ENCODE results near the gene PCP2. TPM values are rescaled to one million over a fixed set of nuclear protein-coding genes. Genes with fewer than 3 reads are reported as not detected.
A peak's percentile ranks its signal among the peaks of the same experiment; 100 is the strongest.

The PCP2 gene
- total RNA-seq, 2 donors from 2014 or later = not detected

- intact Hi-C loops (cut with DNase I) = no loop called here
Measured at GRCh38 chr19:7627166-7627565, 6.4 kb downstream of the PCP2 start.

GRCh38 chr19:7625763-7626372, 7.7 kb downstream of the PCP2 start:
- no peaks in the 10 kb centered on the region for H3K9me3 ChIP-seq
- no peak for ATAC-seq
- 91 to 97% methylated on average over 6 to 31 of the region's 34 CpGs for WGBS, 2 donors
- H3K36me3 ChIP-seq (replicated peaks in 1 of 2; ENCODE audit: insufficient read depth in 1 of 2, low read depth in 2 of 2) = peaks cover 9 to 30% of the 10 kb centered on the region in 2 donors
- TF ChIP-seq POLR2A (IDR thresholded peaks at IDR 0.05) (no peak), CTCF (IDR thresholded peaks at IDR 0.05) (no peak)
- no peak overlapping the region for H3K27ac ChIP-seq
- H3K27me3 ChIP-seq = no peaks in the 10 kb centered on the region
- intact Hi-C loops (cut with DNase I) = no loop called here
- DNase-seq = peak in 1 of 4 donors; percentile 8
- H3K4me1 ChIP-seq = peaks cover 29% of the 10 kb centered on the region
- H3K4me3 ChIP-seq = no peak overlapping the region

More at GRCh38 chr19:7627166-7627565, 6.4 kb downstream of the PCP2 start:
- TF ChIP-seq CTCF (IDR thresholded peaks at IDR 0.05) (no peak), POLR2A (IDR thresholded peaks at IDR 0.05) (no peak)
- peaks cover 31% of the 10 kb centered on the region for H3K4me1 ChIP-seq
- WGBS, 2 donors = 76 to 90% methylated on average over 11 to 24 of the region's 24 CpGs
- no peak for DNase-seq
- H3K27me3 ChIP-seq = no peaks in the 10 kb centered on the region
- no peak overlapping the region for H3K4me3 ChIP-seq
- H3K36me3 ChIP-seq (replicated peaks in 1 of 2; ENCODE audit: insufficient read depth in 1 of 2, low read depth in 2 of 2) = peaks cover 6 to 18% of the 10 kb centered on the region in 2 donors
- no peaks in the 10 kb centered on the region for H3K9me3 ChIP-seq
- H3K27ac ChIP-seq = no peak overlapping the region
- no peak for ATAC-seq

- WGBS, 2 donors = 89 to 90% methylated on average over 11 to 17 of the region's 17 CpGs
- H3K36me3 ChIP-seq (replicated peaks in 1 of 2; ENCODE audit: insufficient read depth in 1 of 2, low read depth in 2 of 2) = peaks cover 9 to 32% of the 10 kb centered on the region in 2 donors
- H3K9me3 ChIP-seq = no peaks in the 10 kb centered on the region
- TF ChIP-seq POLR2A (IDR thresholded peaks at IDR 0.05) (no peak), CTCF (IDR thresholded peaks at IDR 0.05) (no peak)
- no peak overlapping the region for H3K4me3 ChIP-seq
- no peak for ATAC-seq
- H3K27ac ChIP-seq = no peak overlapping the region
- no peak for DNase-seq
- no peaks in the 10 kb centered on the region for H3K27me3 ChIP-seq
- intact Hi-C loops (cut with DNase I) = no loop called here
- peaks cover 28% of the 10 kb centered on the region for H3K4me1 ChIP-seq
Measured at GRCh38 chr19:7624810-7625209, 8.7 kb downstream of the PCP2 start.

GRCh38 chr19:7623725-7624603, 9.6 kb downstream of the PCP2 start:
- Histone ChIP-seq H3K4me3 (no peak overlapping the region), H3K9me3 (no peaks in the 10 kb centered on the region), H3K27ac (no peak overlapping the region), H3K4me1 (peaks cover 34% of the 10 kb centered on the region), H3K27me3 (no peaks in the 10 kb centered on the region), H3K36me3 (replicated peaks in 1 of 2; ENCODE audit: insufficient read depth in 1 of 2, low read depth in 2 of 2) (peaks cover 9 to 32% of the 10 kb centered on the region in 2 donors)
- peak in 1 of 4 donors; percentile 13 for DNase-seq
- intact Hi-C loops (cut with DNase I) = no loop called here
- ATAC-seq = no peak
- WGBS, 2 donors = 86 to 90% methylated on average over 13 to 39 of the region's 39 CpGs
- TF ChIP-seq CTCF (IDR thresholded peaks at IDR 0.05) (no peak), POLR2A (IDR thresholded peaks at IDR 0.05) (no peak)

All from body of pancreas (tissue), 4 donors.